HCT116 (cell line): ENCODE measurements around the gene GTF2A1. TPM values are rescaled to one million over a fixed set of nuclear protein-coding genes. Genes with fewer than 3 reads are reported as not detected.

ENCODE experiments used
- ATAC-seq: fragments of 200-7000 bp; cut with Tn5 transposase; 2 replicates; pipeline ENCODE4 v1.9.1; 2020; ENCODE audit warnings: mild to moderate bottlenecking, moderate library complexity
- BruUV-seq: library from RNA; stranded (reverse); fragments of 400-500 nt; replicated peaks from 2 replicates; lab custom pipeline; 2021; lab: Mats Ljungman, UMichigan
- CTCF ChIA-PET: fragments of 300-600 bp; sonication (Branson Sonifier 250); formaldehyde crosslinking; loops from one replicate; lab custom pipeline; 2021; ENCODE audit warnings: antibody characterized with exemption; lab: Charles Lee
- POLR2A ChIA-PET: fragments of 300-600, 350-600 bp; sonication (Branson Sonifier 250); formaldehyde crosslinking; loops from one replicate; lab custom pipeline; 2021; ENCODE audit warnings: antibody characterized with exemption; lab: Charles Lee
- RAD21 ChIA-PET, 2 experiments: fragments of 300-600 bp; sonication (Branson Sonifier 250); formaldehyde crosslinking; loops; one replicate each; lab custom pipeline; 2023; ENCODE audit warnings: low total read pairs in 2 of 2; ENCODE audit not compliant: uncharacterized antibody in 2 of 2, unreplicated experiment in 2 of 2, low non-redundant PET in 1 of 2; lab: Charles Lee
- DNase-seq: peaks from one replicate; pipeline ENCODE4 v3.0.0-alpha.2; 2010; ENCODE audit warnings: low read depth, low spot score
- H2AFZ ChIP-seq: fragments of 200-600 bp; shearing (Covaris generic), sonication (generic); 2 replicates; pipeline ENCODE4 v1.6.1; 2017; ENCODE audit warnings: low read depth, mixed run types, mixed read lengths, antibody characterized with exemption, low read length; ENCODE audit not compliant: poor library complexity, severe bottlenecking
- H3K27ac ChIP-seq: 2 replicates; pipeline ENCODE4 v1.5.1; 2012; ENCODE audit warnings: low read depth, low read length
- H3K27me3 ChIP-seq: fragments of 200-600 bp; sonication (generic); 2 replicates; pipeline ENCODE4 v1.6.1; 2016; ENCODE audit warnings: mixed run types, low read length, mixed read lengths; ENCODE audit not compliant: insufficient read depth
- H3K36me3 ChIP-seq, 2 experiments: fragments of 200-500 bp in 1 of 2; fragments of 200-600 bp in 1 of 2; sonication (Bioruptor generic) in 1 of 2; sonication (generic) in 1 of 2; 2 replicates each; pipeline versions ENCODE4 v1.5.1 to v1.6.1; 2014 to 2016; ENCODE audit warnings: low read length in 2 of 2, inconsistent platforms in 1 of 2, mixed read lengths in 1 of 2, mixed run types in 1 of 2; ENCODE audit not compliant: insufficient read depth in 2 of 2, control insufficient read depth in 1 of 2
- H3K4me1 ChIP-seq, 2 experiments: fragments of 200-600 bp in 1 of 2; sonication (generic) in 1 of 2; 2 replicates each; pipeline versions ENCODE4 v1.5.1 to v1.6.1; 2012 to 2017; ENCODE audit warnings: low read length in 2 of 2, inconsistent platforms in 1 of 2, mild to moderate bottlenecking in 1 of 2, mixed read lengths in 1 of 2, mixed run types in 1 of 2, moderate library complexity in 1 of 2; ENCODE audit not compliant: insufficient read depth in 2 of 2, control insufficient read depth in 1 of 2
- H3K4me2 ChIP-seq: fragments of 200-600 bp; sonication (generic); 2 replicates; pipeline ENCODE4 v1.6.1; 2017; ENCODE audit warnings: mixed run types, low read length, mixed read lengths
- H3K4me3 ChIP-seq, 2 experiments: fragments of 200-600 bp in 1 of 2; sonication (generic) in 1 of 2; replicated peaks in 1 of 2; 2 replicates each; pipeline ENCODE4 v1.5.1; 2011 to 2016; ENCODE audit warnings: low read length in 2 of 2, control low read depth in 1 of 2, low read depth in 1 of 2, mild to moderate bottlenecking in 1 of 2, mixed read lengths in 1 of 2, mixed run types in 1 of 2
- H3K79me2 ChIP-seq: fragments of 200-600 bp; sonication (generic); 2 replicates; pipeline ENCODE4 v1.6.1; 2017; ENCODE audit warnings: mild to moderate bottlenecking, mixed run types, low read length, moderate library complexity, mixed read lengths; ENCODE audit not compliant: insufficient read depth
- H3K9ac ChIP-seq: fragments of 200-600 bp; sonication (generic); 2 replicates; pipeline ENCODE4 v1.6.1; 2016; ENCODE audit warnings: low read length, mixed read lengths
- H3K9me2 ChIP-seq: fragments of 200-600 bp; sonication (generic), shearing (Covaris generic); 2 replicates; pipeline ENCODE4 v1.6.1; 2017; ENCODE audit warnings: mixed run types, mild to moderate bottlenecking, moderate library complexity; ENCODE audit not compliant: insufficient read depth
- H3K9me3 ChIP-seq, 2 experiments: fragments of 200-500 bp in 1 of 2; fragments of 200-600 bp in 1 of 2; sonication (Bioruptor generic) in 1 of 2; sonication (generic) in 1 of 2; 2 replicates each; pipeline ENCODE4 v1.6.1; 2014 to 2017; ENCODE audit warnings: low read length in 2 of 2, mixed read lengths in 2 of 2, inconsistent platforms in 1 of 2, low read depth in 1 of 2, mild to moderate bottlenecking in 1 of 2, mixed run types in 1 of 2, moderate library complexity in 1 of 2; ENCODE audit not compliant: control insufficient read depth in 1 of 2, insufficient read depth in 1 of 2
- H4K20me1 ChIP-seq: fragments of 200-600 bp; sonication (generic), shearing (Covaris generic); 2 replicates; pipeline ENCODE4 v1.6.1; 2017; ENCODE audit warnings: mixed run types, mild to moderate bottlenecking, moderate library complexity; ENCODE audit not compliant: insufficient read depth
- CBX3 ChIP-seq: IDR thresholded peaks from 2 replicates; pipeline ENCODE4 v1.6.1; 2012; ENCODE audit warnings: low read depth
- CEBPB ChIP-seq: IDR thresholded peaks from 2 replicates; pipeline ENCODE4 v1.6.1; 2012; ENCODE audit warnings: low read depth
- EGR1 ChIP-seq: IDR thresholded peaks from 2 replicates; pipeline ENCODE4 v1.6.1; 2012; ENCODE audit warnings: low read depth
- ELF1 ChIP-seq: IDR thresholded peaks from 2 replicates; pipeline ENCODE4 v1.6.1; 2012; ENCODE audit warnings: low read depth, borderline replicate concordance
- EZH2 ChIP-seq: fragments of 200-600 bp; sonication (generic); IDR thresholded peaks from 2 replicates; pipeline ENCODE4 v1.6.1; 2017; ENCODE audit warnings: antibody characterized with exemption, mixed run types
- FOSL1 ChIP-seq: IDR thresholded peaks from 2 replicates; pipeline ENCODE4 v1.6.1; 2012; ENCODE audit warnings: low read depth
- JUND ChIP-seq: IDR thresholded peaks from 2 replicates; pipeline ENCODE4 v1.6.1; 2012
- POLR2AphosphoS5 ChIP-seq: IDR thresholded peaks from 2 replicates; pipeline ENCODE4 v1.6.1; 2011; ENCODE audit warnings: mild to moderate bottlenecking, low read depth, low read length, moderate library complexity
- RAD21 ChIP-seq: IDR thresholded peaks from 2 replicates; pipeline ENCODE4 v1.6.1; 2012; ENCODE audit warnings: low read depth, mild to moderate bottlenecking
- SIN3A ChIP-seq: IDR thresholded peaks from 2 replicates; pipeline ENCODE4 v1.6.1; 2012; ENCODE audit warnings: low read depth
- SP1 ChIP-seq: IDR thresholded peaks from 2 replicates; pipeline ENCODE4 v1.6.1; 2012; ENCODE audit warnings: low read depth
- SRF ChIP-seq: IDR thresholded peaks from 2 replicates; pipeline ENCODE4 v1.6.1; 2012; ENCODE audit warnings: low read depth
- TCF7L2 ChIP-seq: IDR thresholded peaks from 2 replicates; pipeline ENCODE4 v1.7.0; 2011; ENCODE audit warnings: borderline replicate concordance, inconsistent platforms; ENCODE audit not compliant: insufficient read depth, insufficient read length; ENCODE audit errors: extremely low read depth
- ZFX ChIP-seq: fragments of 450-650 bp; IDR thresholded peaks from 2 replicates; pipeline ENCODE4 v1.6.1; 2017
- ZNF274 ChIP-seq: fragments of 200-500 bp; sonication (Bioruptor generic); IDR thresholded peaks from 2 replicates; pipeline ENCODE4 v1.6.1; 2014; ENCODE audit warnings: mild to moderate bottlenecking, low read depth, low read length, inconsistent platforms
- intact Hi-C: fragments of 100-400 bp; cut with micrococcal nuclease; formaldehyde crosslinking; loops from 2 replicates; pipeline ENCODE4 v1.10.0; 2022
- total RNA-seq: library from RNA; stranded (reverse); gene quantifications from one replicate; pipeline ENCODE4 v1.2.1, GENCODE V29; 2021; ENCODE audit not compliant: unreplicated experiment
- TF ChIP-seq, protein P1 (sequence below): IDR thresholded peaks from 2 replicates; pipeline ENCODE4 v1.6.1; 2012; ENCODE audit warnings: low read depth
- TF ChIP-seq, protein P2 (sequence below): IDR thresholded peaks from 2 replicates; pipeline ENCODE4 v1.6.1; 2012
- TF ChIP-seq, protein P3 (sequence below), 3 experiments: fragments of 200-600 bp in 1 of 3; sonication (generic) in 1 of 3; IDR thresholded peaks in 2 of 3; conservative IDR thresholded peaks in 1 of 3; 2 replicates each; pipeline ENCODE4 v1.5.1; 2012 to 2017; ENCODE audit warnings: low read depth in 2 of 3, low read length in 2 of 3, antibody characterized with exemption in 1 of 3, borderline replicate concordance in 1 of 3, control low read depth in 1 of 3, mild to moderate bottlenecking in 1 of 3, mixed read lengths in 1 of 3, mixed run types in 1 of 3, moderate library complexity in 1 of 3; ENCODE audit not compliant: insufficient read depth in 1 of 3
- TF ChIP-seq, protein P4 (sequence below): IDR thresholded peaks from 2 replicates; pipeline ENCODE4 v1.6.1; 2011; ENCODE audit warnings: mild to moderate bottlenecking, low read length, moderate library complexity; ENCODE audit not compliant: insufficient replicate concordance; ENCODE audit errors: extremely low read depth
- TF ChIP-seq, protein P5 (sequence below): IDR thresholded peaks from 2 replicates; pipeline ENCODE4 v1.6.1; 2012

The GTF2A1 gene
- total RNA-seq, 1 experiment from 2014 or later, result 39.7 TPM

DNA sequence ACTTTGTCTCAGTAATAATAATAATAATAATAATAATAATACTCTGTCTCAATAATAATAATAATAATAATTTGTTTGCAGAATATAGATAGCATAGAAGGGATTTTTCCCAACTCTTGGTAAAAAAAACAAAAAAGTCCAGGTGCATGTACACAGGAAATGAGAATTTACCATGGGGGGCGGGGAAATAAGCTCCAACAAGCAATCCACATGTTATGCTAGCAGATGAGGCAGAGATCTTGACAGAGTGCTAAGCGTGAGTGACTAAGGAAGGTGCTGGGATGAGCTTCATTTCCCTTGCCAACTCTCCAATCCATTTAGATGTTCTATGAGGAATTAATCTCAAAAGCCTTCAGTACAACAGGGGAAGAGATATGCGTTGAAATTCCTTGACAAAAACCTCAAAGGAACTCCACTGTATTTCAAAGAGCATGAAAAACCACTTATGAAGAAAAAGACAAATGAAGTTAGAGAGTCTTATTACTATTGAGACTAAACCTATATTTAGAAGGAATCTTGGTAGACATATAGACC, 44.9 kb upstream of the GTF2A1 start:
- Histone ChIP-seq H3K4me3 (no peak overlapping the region), H2AFZ (no peak overlapping the region), H3K36me3 (no peaks in the 10 kb centered on the region), H3K27me3 (no peaks in the 10 kb centered on the region), H4K20me1 (no peaks in the 10 kb centered on the region), H3K79me2 (no peaks in the 10 kb centered on the region), H3K4me2 (no peak overlapping the region)
- TF ChIP-seq EGR1 (no peak), TCF7L2 (no peak), RAD21 (no peak), SIN3A (no peak), CBX3 (no peak), CEBPB (no peak), ZNF274 (no peak), ZFX (no peak), POLR2AphosphoS5 (no peak), SP1 (no peak), FOSL1 (no peak), ELF1 (no peak), EZH2 (no peak), JUND (no peak), SRF (no peak)
- TF ChIP-seq, protein P1, sequence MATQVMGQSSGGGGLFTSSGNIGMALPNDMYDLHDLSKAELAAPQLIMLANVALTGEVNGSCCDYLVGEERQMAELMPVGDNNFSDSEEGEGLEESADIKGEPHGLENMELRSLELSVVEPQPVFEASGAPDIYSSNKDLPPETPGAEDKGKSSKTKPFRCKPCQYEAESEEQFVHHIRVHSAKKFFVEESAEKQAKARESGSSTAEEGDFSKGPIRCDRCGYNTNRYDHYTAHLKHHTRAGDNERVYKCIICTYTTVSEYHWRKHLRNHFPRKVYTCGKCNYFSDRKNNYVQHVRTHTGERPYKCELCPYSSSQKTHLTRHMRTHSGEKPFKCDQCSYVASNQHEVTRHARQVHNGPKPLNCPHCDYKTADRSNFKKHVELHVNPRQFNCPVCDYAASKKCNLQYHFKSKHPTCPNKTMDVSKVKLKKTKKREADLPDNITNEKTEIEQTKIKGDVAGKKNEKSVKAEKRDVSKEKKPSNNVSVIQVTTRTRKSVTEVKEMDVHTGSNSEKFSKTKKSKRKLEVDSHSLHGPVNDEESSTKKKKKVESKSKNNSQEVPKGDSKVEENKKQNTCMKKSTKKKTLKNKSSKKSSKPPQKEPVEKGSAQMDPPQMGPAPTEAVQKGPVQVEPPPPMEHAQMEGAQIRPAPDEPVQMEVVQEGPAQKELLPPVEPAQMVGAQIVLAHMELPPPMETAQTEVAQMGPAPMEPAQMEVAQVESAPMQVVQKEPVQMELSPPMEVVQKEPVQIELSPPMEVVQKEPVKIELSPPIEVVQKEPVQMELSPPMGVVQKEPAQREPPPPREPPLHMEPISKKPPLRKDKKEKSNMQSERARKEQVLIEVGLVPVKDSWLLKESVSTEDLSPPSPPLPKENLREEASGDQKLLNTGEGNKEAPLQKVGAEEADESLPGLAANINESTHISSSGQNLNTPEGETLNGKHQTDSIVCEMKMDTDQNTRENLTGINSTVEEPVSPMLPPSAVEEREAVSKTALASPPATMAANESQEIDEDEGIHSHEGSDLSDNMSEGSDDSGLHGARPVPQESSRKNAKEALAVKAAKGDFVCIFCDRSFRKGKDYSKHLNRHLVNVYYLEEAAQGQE, result no peak
- TF ChIP-seq, protein P2, sequence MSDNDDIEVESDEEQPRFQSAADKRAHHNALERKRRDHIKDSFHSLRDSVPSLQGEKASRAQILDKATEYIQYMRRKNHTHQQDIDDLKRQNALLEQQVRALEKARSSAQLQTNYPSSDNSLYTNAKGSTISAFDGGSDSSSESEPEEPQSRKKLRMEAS, result no peak
- TF ChIP-seq, protein P3, sequence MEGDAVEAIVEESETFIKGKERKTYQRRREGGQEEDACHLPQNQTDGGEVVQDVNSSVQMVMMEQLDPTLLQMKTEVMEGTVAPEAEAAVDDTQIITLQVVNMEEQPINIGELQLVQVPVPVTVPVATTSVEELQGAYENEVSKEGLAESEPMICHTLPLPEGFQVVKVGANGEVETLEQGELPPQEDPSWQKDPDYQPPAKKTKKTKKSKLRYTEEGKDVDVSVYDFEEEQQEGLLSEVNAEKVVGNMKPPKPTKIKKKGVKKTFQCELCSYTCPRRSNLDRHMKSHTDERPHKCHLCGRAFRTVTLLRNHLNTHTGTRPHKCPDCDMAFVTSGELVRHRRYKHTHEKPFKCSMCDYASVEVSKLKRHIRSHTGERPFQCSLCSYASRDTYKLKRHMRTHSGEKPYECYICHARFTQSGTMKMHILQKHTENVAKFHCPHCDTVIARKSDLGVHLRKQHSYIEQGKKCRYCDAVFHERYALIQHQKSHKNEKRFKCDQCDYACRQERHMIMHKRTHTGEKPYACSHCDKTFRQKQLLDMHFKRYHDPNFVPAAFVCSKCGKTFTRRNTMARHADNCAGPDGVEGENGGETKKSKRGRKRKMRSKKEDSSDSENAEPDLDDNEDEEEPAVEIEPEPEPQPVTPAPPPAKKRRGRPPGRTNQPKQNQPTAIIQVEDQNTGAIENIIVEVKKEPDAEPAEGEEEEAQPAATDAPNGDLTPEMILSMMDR (IDR thresholded peaks at IDR 0.05 in 2 of 3, conservative IDR thresholded peaks at IDR 0.05 in 1 of 3; ENCODE audit: borderline replicate concordance in 1 of 3, insufficient read depth in 1 of 3, low read depth in 2 of 3, low read length in 2 of 3), result no peak
- TF ChIP-seq, protein P4, sequence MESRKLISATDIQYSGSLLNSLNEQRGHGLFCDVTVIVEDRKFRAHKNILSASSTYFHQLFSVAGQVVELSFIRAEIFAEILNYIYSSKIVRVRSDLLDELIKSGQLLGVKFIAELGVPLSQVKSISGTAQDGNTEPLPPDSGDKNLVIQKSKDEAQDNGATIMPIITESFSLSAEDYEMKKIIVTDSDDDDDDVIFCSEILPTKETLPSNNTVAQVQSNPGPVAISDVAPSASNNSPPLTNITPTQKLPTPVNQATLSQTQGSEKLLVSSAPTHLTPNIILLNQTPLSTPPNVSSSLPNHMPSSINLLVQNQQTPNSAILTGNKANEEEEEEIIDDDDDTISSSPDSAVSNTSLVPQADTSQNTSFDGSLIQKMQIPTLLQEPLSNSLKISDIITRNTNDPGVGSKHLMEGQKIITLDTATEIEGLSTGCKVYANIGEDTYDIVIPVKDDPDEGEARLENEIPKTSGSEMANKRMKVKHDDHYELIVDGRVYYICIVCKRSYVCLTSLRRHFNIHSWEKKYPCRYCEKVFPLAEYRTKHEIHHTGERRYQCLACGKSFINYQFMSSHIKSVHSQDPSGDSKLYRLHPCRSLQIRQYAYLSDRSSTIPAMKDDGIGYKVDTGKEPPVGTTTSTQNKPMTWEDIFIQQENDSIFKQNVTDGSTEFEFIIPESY, result no peak
- TF ChIP-seq, protein P5, sequence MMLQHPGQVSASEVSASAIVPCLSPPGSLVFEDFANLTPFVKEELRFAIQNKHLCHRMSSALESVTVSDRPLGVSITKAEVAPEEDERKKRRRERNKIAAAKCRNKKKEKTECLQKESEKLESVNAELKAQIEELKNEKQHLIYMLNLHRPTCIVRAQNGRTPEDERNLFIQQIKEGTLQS, result no peak
- TF ChIP-seq, all 23 proteins: peak for 0
- Histone ChIP-seq H3K9ac (no peak overlapping the region), H3K4me1 (peaks cover 0 to 5% of the 10 kb centered on the region in 2 experiments; a peak in 1 of 4 replicates), H3K27ac (no peak overlapping the region), H3K9me3 (no peaks in the 10 kb centered on the region), H3K9me2 (no peaks in the 10 kb centered on the region)
- no TSS peak for BruUV-seq
- ChIA-PET CTCF (interaction anchor here (0.7 to 5.4 kb wide), 2 partner anchors 83 to 199 kb away, joined by 3 to 37 read pairs; no protein-coding TSS in a partner anchor), RAD21 (no interaction called here), POLR2A (no interaction called here)
- ATAC-seq (no peak), DNase-seq (no peak)
- intact Hi-C loops, result no loop called here
